GM23248 (cell line): ENCODE measurements around the gene CENPP. TPM values are rescaled to one million over a fixed set of nuclear protein-coding genes. Genes with fewer than 3 reads are reported as not detected.

Experiments used
- DNase-seq: peaks from one replicate; pipeline ENCODE4 v3.0.0-alpha.2; 2015
- H2AFZ ChIP-seq: fragments of 200-600 bp; sonication (generic); 2 replicates; pipeline ENCODE4 v1.6.1; 2016; ENCODE audit warnings: antibody characterized with exemption
- H3F3A ChIP-seq: fragments of 200-600 bp; sonication (generic); 2 replicates; pipeline ENCODE4 v1.6.1; 2016; ENCODE audit warnings: mild to moderate bottlenecking, antibody characterized with exemption, mixed run types; ENCODE audit not compliant: insufficient read depth
- H3K27ac ChIP-seq: fragments of 200-600 bp; sonication (generic); 2 replicates; pipeline ENCODE4 v1.5.1; 2016; ENCODE audit warnings: mild to moderate bottlenecking
- H3K27me3 ChIP-seq: fragments of 200-600 bp; sonication (generic); replicated peaks from 2 replicates; pipeline ENCODE4 v1.6.1; 2016; ENCODE audit warnings: mild to moderate bottlenecking; ENCODE audit not compliant: insufficient read depth
- H3K36me3 ChIP-seq: fragments of 200-600 bp; sonication (generic); 2 replicates; pipeline ENCODE4 v1.6.1; 2016; ENCODE audit warnings: low read depth, mild to moderate bottlenecking
- H3K4me1 ChIP-seq: fragments of 200-600 bp; sonication (generic); 2 replicates; pipeline ENCODE4 v1.6.1; 2016; ENCODE audit warnings: mild to moderate bottlenecking; ENCODE audit not compliant: insufficient read depth
- H3K4me2 ChIP-seq: fragments of 200-600 bp; sonication (generic); one replicate; pipeline ENCODE4 v1.6.1; 2016; ENCODE audit warnings: mild to moderate bottlenecking; ENCODE audit not compliant: unreplicated experiment
- H3K4me3 ChIP-seq: fragments of 200-600 bp; sonication (generic); 2 replicates; pipeline ENCODE4 v1.5.1; 2016; ENCODE audit warnings: mild to moderate bottlenecking
- H3K79me2 ChIP-seq: fragments of 200-600 bp; sonication (generic); 2 replicates; pipeline ENCODE4 v1.6.1; 2016; ENCODE audit warnings: mild to moderate bottlenecking; ENCODE audit not compliant: insufficient read depth
- H3K9ac ChIP-seq: fragments of 200-600 bp; sonication (generic); 2 replicates; pipeline ENCODE4 v1.6.1; 2016; ENCODE audit warnings: mild to moderate bottlenecking
- H3K9me2 ChIP-seq: fragments of 200-600 bp; sonication (generic); 2 replicates; pipeline ENCODE4 v1.6.1; 2016; ENCODE audit warnings: mixed run types, mild to moderate bottlenecking, moderate library complexity; ENCODE audit not compliant: insufficient read depth
- H3K9me3 ChIP-seq: fragments of 200-600 bp; sonication (generic); one replicate; pipeline ENCODE4 v1.6.1; 2017; ENCODE audit warnings: low read depth
- H4K20me1 ChIP-seq: fragments of 200-600 bp; sonication (generic); 2 replicates; pipeline ENCODE4 v1.6.0; 2016; ENCODE audit not compliant: insufficient read depth
- EZH2 ChIP-seq: fragments of 200-600 bp; sonication (generic); IDR thresholded peaks from 2 replicates; pipeline ENCODE4 v1.6.1; 2018; ENCODE audit warnings: antibody characterized with exemption, mild to moderate bottlenecking; ENCODE audit not compliant: insufficient read depth, poor library complexity, severe bottlenecking
- EZH2phosphoT487 ChIP-seq: fragments of 200-600 bp; sonication (generic); IDR thresholded peaks from 2 replicates; pipeline ENCODE4 v1.6.1; 2018; ENCODE audit warnings: antibody characterized with exemption, moderate library complexity, mild to moderate bottlenecking, low read depth; ENCODE audit not compliant: insufficient read depth
- WGBS, 2 experiments: methylation state at CpG; one replicate each; pipeline ENCODE4 v1.1.6; 2015 to 2017; ENCODE audit warnings: low lambda C conversion rate in 2 of 2, low coverage in 1 of 2; ENCODE audit errors: missing lambda C conversion rate in 2 of 2; 5-methylcytosine and 5-hydroxymethylcytosine counted together
- in situ Hi-C: fragments of 300-500 bp; cut with MboI; formaldehyde crosslinking; loops from 2 replicates; pipeline ENCODE4 v1.15.0; 2020
- polyA plus RNA-seq: library from polyadenylated mRNA; unstranded; fragments of >200 nt; fragmentation: Nextera tagmentation; extraction: Ambion mirVana; gene quantifications from 2 replicates; pipeline ENCODE4 v1.2.1, GENCODE V29; 2016
- total RNA-seq: library from RNA; depleted of rRNA; stranded (reverse); fragments of >200 nt; shearing (Covaris generic); gene quantifications from 2 replicates; pipeline ENCODE4 v1.2.3, GENCODE V29; 2014

CENPP gene
- total and polyA plus RNA-seq, 2 experiments from 2014 or later, result 2.5 to 7.4 TPM

GRCh38 chr9:92637326-92637725 lies 311.6 kb downstream of the CENPP start:
- H3K27me3 ChIP-seq, result no peaks in the 10 kb centered on the region
- no peaks in the 10 kb centered on the region for H3K9me3 ChIP-seq
- WGBS, 2 experiments, result 75 to 77% methylated on average over 7 of the region's 7 CpGs
- no peak overlapping the region for H3K4me2 ChIP-seq
- H4K20me1 ChIP-seq, result no peaks in the 10 kb centered on the region
- 0 out of 2 replicates have a peak, but pooled peaks cover 6% of the 10 kb centered on the region for H3K4me1 ChIP-seq
- H2AFZ ChIP-seq, result no peak overlapping the region
- in situ Hi-C loops, result loop anchor here (10.0 to 25.0 kb wide), 3 partner anchors 193 to 500 kb away; partner anchors contain the start of genes CENPP and NOL8
- peaks cover 18% of the 10 kb centered on the region for H3K79me2 ChIP-seq
- no peaks in the 10 kb centered on the region for H3K9me2 ChIP-seq
- TF ChIP-seq EZH2, result no peak
- TF ChIP-seq EZH2phosphoT487, result no peak
- H3K36me3 ChIP-seq, result peaks cover 44% of the 10 kb centered on the region
- H3K27ac ChIP-seq, result no peak overlapping the region
- DNase-seq, result no peak
- H3K4me3 ChIP-seq, result no peak overlapping the region
- no peak overlapping the region for H3K9ac ChIP-seq
- no peaks in the 10 kb centered on the region for H3F3A ChIP-seq

DNA sequence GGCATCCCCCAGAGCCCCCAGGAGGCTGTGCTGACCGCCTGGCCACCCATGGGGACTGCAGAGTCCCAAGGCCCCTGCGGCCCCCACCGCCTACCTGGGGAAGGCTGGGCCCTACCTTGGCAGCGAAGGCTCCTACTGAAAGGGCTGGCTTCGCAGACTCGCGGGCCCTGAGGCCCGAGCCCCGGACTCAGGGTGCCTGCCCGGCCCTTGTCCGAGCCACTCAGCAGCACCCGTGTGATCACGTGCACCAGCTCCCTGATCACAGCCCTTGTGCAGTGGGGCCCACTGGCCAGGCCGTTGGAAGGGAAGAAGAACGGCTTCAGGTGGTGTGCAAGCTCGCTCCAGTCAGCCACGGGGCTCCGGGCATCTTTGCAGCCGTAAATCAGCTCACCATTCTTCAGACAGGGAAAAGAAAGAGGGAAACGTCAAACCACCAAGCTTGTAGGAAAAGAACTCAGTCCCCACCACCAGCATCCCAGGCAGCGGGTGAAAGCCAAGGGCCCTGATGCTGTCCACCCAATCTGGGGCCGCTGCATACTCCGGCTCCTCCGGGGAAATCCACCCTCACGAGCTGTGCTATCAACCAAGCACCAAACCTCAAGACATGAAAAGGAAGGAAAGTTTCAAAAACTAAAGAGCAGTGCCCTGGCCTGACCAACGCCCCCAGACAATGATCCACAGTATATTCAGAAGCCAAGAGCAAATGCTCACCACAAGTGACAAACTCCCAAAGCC lies 312.3 kb downstream of the CENPP start:
- Histone ChIP-seq H3F3A (no peaks in the 10 kb centered on the region), H3K4me3 (no peak overlapping the region), H3K4me2 (no peak overlapping the region), H4K20me1 (no peaks in the 10 kb centered on the region), H3K9me3 (no peaks in the 10 kb centered on the region), H3K36me3 (peaks cover 43% of the 10 kb centered on the region), H3K4me1 (0 out of 2 replicates have a peak, but pooled peaks cover 6% of the 10 kb centered on the region), H3K9me2 (no peaks in the 10 kb centered on the region), H3K27ac (peak overlapping the region; percentile 37), H3K9ac (peak overlapping the region; percentile 5; the same call in 1 of the 2 replicates), H3K79me2 (peaks cover 24% of the 10 kb centered on the region), H2AFZ (no peak overlapping the region), H3K27me3 (no peaks in the 10 kb centered on the region)
- DNase-seq, result no peak
- no peak for TF ChIP-seq EZH2phosphoT487
- TF ChIP-seq EZH2, result no peak
- WGBS, 2 experiments, result 82 to 86% methylated on average over 18 to 25 of the region's 26 CpGs
- in situ Hi-C loops, result loop anchor here (10.0 to 25.0 kb wide), 3 partner anchors 193 to 501 kb away; partner anchors contain the start of genes CENPP and NOL8

DNA sequence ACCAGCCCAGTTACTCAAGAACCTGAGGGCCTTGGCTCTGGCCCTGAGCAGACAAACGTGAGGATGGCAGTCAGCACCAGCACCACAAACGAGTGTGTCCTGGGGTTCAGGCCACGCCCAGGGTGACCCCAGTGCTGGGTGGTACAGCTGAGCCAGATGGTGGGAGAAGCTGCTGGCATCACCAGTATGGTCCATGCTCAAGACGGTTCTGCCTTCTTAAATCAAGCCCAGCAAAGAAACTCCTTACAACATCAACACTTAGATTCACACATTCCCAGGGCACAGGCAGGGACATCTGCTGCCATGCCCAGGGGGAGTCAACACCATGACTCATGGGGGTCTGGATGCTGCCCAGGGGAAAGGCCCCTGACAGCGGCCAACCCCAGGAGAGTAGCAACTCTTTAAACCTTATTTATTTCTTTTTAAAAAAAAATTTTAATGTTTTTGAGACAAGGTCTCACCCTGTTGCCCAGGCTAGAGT lies 312.9 kb downstream of the CENPP start:
- Histone ChIP-seq H3K36me3 (peaks cover 40% of the 10 kb centered on the region), H4K20me1 (no peaks in the 10 kb centered on the region), H3K79me2 (peaks cover 31% of the 10 kb centered on the region), H3K9ac (peak overlapping the region; percentile 5; the same call in 1 of the 2 replicates), H3K27me3 (no peaks in the 10 kb centered on the region), H3K4me3 (no peak overlapping the region), H2AFZ (no peak overlapping the region), H3K4me1 (0 out of 2 replicates have a peak, but pooled peaks cover 6% of the 10 kb centered on the region), H3K27ac (peak overlapping the region; percentile 37), H3K9me2 (no peaks in the 10 kb centered on the region), H3K9me3 (no peaks in the 10 kb centered on the region), H3K4me2 (no peak overlapping the region), H3F3A (no peaks in the 10 kb centered on the region)
- peak; percentile 41 for DNase-seq
- TF ChIP-seq EZH2 (no peak), EZH2phosphoT487 (no peak)
- WGBS, 2 experiments, result 33 to 41% methylated on average over 5 of the region's 5 CpGs
- in situ Hi-C loops, result loop anchor here (10.0 to 25.0 kb wide), 3 partner anchors 194 to 501 kb away; partner anchors contain the start of genes CENPP and NOL8

- no peak for DNase-seq
- TF ChIP-seq EZH2, result no peak
- TF ChIP-seq EZH2phosphoT487, result no peak
- Histone ChIP-seq H3K9me2 (no peaks in the 10 kb centered on the region), H3F3A (no peaks in the 10 kb centered on the region), H3K27ac (peak overlapping the region; percentile 37), H3K4me3 (no peak overlapping the region), H3K4me1 (0 out of 2 replicates have a peak, but pooled peaks cover 6% of the 10 kb centered on the region), H3K79me2 (peaks cover 35% of the 10 kb centered on the region), H3K4me2 (no peak overlapping the region), H3K9ac (peak overlapping the region; percentile 5; the same call in 1 of the 2 replicates), H3K27me3 (no peaks in the 10 kb centered on the region), H2AFZ (no peak overlapping the region), H3K9me3 (no peaks in the 10 kb centered on the region), H3K36me3 (peaks cover 36% of the 10 kb centered on the region), H4K20me1 (no peaks in the 10 kb centered on the region)
- in situ Hi-C loops, result loop anchor here (10.0 to 25.0 kb wide), 3 partner anchors 194 to 502 kb away; partner anchors contain the start of genes CENPP and NOL8
- 85 to 87% methylated on average over 7 of the region's 7 CpGs for WGBS, 2 experiments
These were observed 313.4 kb downstream of the CENPP start for GRCh38 chr9:92639124-92639523.
